Measurements from ENCODE around the gene POLQ.

Gene POLQ

GRCh38 chr3:121531269-121531668 is 14.5 kb downstream of the POLQ start:
- Mint-ChIP-seq H3K27me3 (no peaks in the 10 kb centered on the region), H3K4me3 (no peak overlapping the region), H3K4me1 (ENCODE audit: low read depth) (no peaks in the 10 kb centered on the region), H3K27ac (no peak overlapping the region), H3K9me3 (no peaks in the 10 kb centered on the region), H3K36me3 (ENCODE audit: low read depth) (peaks cover 69% of the 10 kb centered on the region)

- Mint-ChIP-seq H3K9me3 (no peaks in the 10 kb centered on the region), H3K36me3 (ENCODE audit: low read depth) (peaks cover 65% of the 10 kb centered on the region), H3K27ac (no peak overlapping the region), H3K27me3 (no peaks in the 10 kb centered on the region), H3K4me3 (no peak overlapping the region), H3K4me1 (ENCODE audit: low read depth) (no peaks in the 10 kb centered on the region)
Observed at GRCh38 chr3:121529308-121529707, 16.5 kb downstream of the POLQ start.

GRCh38 chr3:121520510-121520909 is 25.3 kb downstream of the POLQ start:
- no peaks in the 10 kb centered on the region for H3K4me1 Mint-ChIP-seq (ENCODE audit: low read depth)
- peaks cover 16% of the 10 kb centered on the region for H3K9me3 Mint-ChIP-seq
- peaks cover 79% of the 10 kb centered on the region for H3K36me3 Mint-ChIP-seq (ENCODE audit: low read depth)
- H3K27me3 Mint-ChIP-seq = no peaks in the 10 kb centered on the region
- no peak overlapping the region for H3K4me3 Mint-ChIP-seq
- no peak overlapping the region for H3K27ac Mint-ChIP-seq

- no peaks in the 10 kb centered on the region for H3K4me1 Mint-ChIP-seq (ENCODE audit: low read depth)
- H3K9me3 Mint-ChIP-seq = peaks cover 21% of the 10 kb centered on the region
- H3K27me3 Mint-ChIP-seq = no peaks in the 10 kb centered on the region
- peaks cover 83% of the 10 kb centered on the region for H3K36me3 Mint-ChIP-seq (ENCODE audit: low read depth)
- H3K4me3 Mint-ChIP-seq = no peak overlapping the region
- H3K27ac Mint-ChIP-seq = no peak overlapping the region
Observed at GRCh38 chr3:121517953-121518655, 27.7 kb downstream of the POLQ start.

- H3K27me3 Mint-ChIP-seq = no peaks in the 10 kb centered on the region
- H3K36me3 Mint-ChIP-seq (ENCODE audit: low read depth) = peaks cover 75% of the 10 kb centered on the region
- no peaks in the 10 kb centered on the region for H3K4me1 Mint-ChIP-seq (ENCODE audit: low read depth)
- no peak overlapping the region for H3K4me3 Mint-ChIP-seq
- H3K27ac Mint-ChIP-seq = no peak overlapping the region
- peaks cover 21% of the 10 kb centered on the region for H3K9me3 Mint-ChIP-seq
Observed at GRCh38 chr3:121515862-121516261, 29.9 kb downstream of the POLQ start.

DNA sequence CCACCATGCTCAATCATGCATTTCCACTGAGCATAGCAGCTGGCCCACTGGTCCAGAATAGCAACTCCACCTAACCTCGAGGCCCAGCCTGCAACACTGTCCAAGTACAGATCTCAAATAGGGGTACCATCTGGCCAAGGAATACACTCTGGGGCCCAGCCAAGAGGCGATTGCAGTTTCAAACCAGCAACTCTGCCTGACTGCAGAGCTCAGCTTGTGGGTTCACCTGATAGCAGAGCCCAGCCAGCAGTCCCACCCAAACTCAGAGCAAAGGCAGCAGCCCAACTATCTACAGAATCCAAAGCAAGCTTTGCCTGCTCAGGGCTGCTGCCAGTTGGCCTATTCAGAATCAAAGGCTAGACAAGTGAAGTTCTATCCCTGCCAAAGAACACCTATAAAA is 30.5 kb downstream of the POLQ start:
- no peaks in the 10 kb centered on the region for H3K27me3 Mint-ChIP-seq
- H3K4me1 Mint-ChIP-seq (ENCODE audit: low read depth) = no peaks in the 10 kb centered on the region
- peaks cover 74% of the 10 kb centered on the region for H3K36me3 Mint-ChIP-seq (ENCODE audit: low read depth)
- H3K4me3 Mint-ChIP-seq = no peak overlapping the region
- H3K27ac Mint-ChIP-seq = no peak overlapping the region
- peaks cover 21% of the 10 kb centered on the region for H3K9me3 Mint-ChIP-seq

DNA sequence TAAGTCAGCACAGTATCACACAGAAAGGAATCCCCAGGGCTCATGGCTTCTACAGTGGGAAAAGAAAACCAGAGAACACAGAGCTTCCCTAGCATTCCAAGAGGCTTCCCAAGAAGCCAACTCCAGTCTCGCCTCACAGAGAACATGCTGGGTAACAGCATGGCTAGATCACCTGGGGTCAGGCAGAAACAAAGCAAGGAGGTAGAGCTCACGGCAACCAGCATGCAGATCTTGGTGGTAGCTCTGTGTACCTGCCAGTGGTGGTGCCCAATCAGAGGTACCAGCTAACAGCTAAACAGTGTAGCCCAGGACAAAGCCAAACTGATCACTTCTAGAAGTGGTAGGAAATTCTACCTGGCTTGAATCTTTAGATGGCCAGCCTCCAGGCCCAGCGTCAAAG is 31.3 kb downstream of the POLQ start:
- H3K9me3 Mint-ChIP-seq = peaks cover 21% of the 10 kb centered on the region
- peaks cover 73% of the 10 kb centered on the region for H3K36me3 Mint-ChIP-seq (ENCODE audit: low read depth)

DNA sequence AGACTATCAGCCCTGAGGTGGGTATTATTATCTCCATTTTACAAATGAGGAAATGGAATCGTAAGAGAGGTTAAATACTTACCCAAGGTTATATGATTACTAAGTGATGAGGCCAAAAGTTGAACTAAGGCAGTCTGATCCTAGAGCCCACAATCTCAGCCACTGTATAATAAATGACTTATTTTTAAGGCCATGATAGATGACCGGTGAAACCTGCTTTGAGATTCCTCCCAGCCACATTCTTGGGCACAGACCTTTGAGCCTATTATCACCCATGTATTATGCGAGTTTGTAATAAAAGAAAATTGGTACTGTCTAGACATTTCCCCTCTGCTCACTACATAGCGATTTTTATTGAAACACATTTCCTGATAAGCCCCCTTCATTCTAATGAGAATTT is 37.4 kb downstream of the POLQ start:
- Mint-ChIP-seq H3K36me3 (ENCODE audit: low read depth) (peaks cover 76% of the 10 kb centered on the region), H3K4me3 (no peak overlapping the region), H3K9me3 (no peaks in the 10 kb centered on the region), H3K27ac (no peak overlapping the region), H3K27me3 (no peaks in the 10 kb centered on the region), H3K4me1 (ENCODE audit: low read depth) (no peaks in the 10 kb centered on the region)

More for the DNA sequence above, 31.3 kb downstream of the POLQ start:
- no peaks in the 10 kb centered on the region for H3K27me3 Mint-ChIP-seq
- H3K4me1 Mint-ChIP-seq (ENCODE audit: low read depth) = no peaks in the 10 kb centered on the region
- H3K4me3 Mint-ChIP-seq = no peak overlapping the region
- H3K27ac Mint-ChIP-seq = no peak overlapping the region

DNA sequence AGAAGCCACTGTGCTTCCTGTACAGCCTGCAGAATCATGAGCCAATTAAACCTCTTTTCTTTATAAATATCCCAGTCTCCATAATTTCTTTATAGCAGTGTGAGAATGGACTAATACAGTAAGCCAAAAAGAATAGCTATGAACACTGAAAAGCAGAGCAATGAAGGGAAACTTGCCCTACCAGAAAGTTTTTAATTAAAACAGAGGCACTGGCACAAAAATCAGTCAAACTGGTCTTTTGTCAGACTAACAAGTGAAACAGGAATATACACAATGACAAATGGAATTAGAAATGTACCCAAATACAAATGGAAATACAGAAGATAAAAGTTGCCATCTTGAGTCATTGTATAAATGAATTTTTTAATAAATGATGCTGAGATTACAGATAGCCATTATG is 40.5 kb downstream of the POLQ start:
- Mint-ChIP-seq H3K36me3 (ENCODE audit: low read depth) (peaks cover 76% of the 10 kb centered on the region), H3K27me3 (no peaks in the 10 kb centered on the region), H3K9me3 (no peaks in the 10 kb centered on the region), H3K27ac (no peak overlapping the region), H3K4me1 (ENCODE audit: low read depth) (no peaks in the 10 kb centered on the region), H3K4me3 (no peak overlapping the region)

GRCh38 chr3:121504618-121505017 is 41.2 kb downstream of the POLQ start:
- peaks cover 72% of the 10 kb centered on the region for H3K36me3 Mint-ChIP-seq (ENCODE audit: low read depth)
- no peak overlapping the region for H3K27ac Mint-ChIP-seq
- H3K4me1 Mint-ChIP-seq (ENCODE audit: low read depth) = no peaks in the 10 kb centered on the region
- no peaks in the 10 kb centered on the region for H3K27me3 Mint-ChIP-seq
- no peaks in the 10 kb centered on the region for H3K9me3 Mint-ChIP-seq
- no peak overlapping the region for H3K4me3 Mint-ChIP-seq

- H3K4me3 Mint-ChIP-seq = no peak overlapping the region
- H3K36me3 Mint-ChIP-seq (ENCODE audit: low read depth) = peaks cover 55% of the 10 kb centered on the region
- no peak overlapping the region for H3K27ac Mint-ChIP-seq
- no peaks in the 10 kb centered on the region for H3K27me3 Mint-ChIP-seq
- H3K9me3 Mint-ChIP-seq = no peaks in the 10 kb centered on the region
- no peaks in the 10 kb centered on the region for H3K4me1 Mint-ChIP-seq (ENCODE audit: low read depth)
Observed at GRCh38 chr3:121496786-121497185, 49.0 kb downstream of the POLQ start.

DNA sequence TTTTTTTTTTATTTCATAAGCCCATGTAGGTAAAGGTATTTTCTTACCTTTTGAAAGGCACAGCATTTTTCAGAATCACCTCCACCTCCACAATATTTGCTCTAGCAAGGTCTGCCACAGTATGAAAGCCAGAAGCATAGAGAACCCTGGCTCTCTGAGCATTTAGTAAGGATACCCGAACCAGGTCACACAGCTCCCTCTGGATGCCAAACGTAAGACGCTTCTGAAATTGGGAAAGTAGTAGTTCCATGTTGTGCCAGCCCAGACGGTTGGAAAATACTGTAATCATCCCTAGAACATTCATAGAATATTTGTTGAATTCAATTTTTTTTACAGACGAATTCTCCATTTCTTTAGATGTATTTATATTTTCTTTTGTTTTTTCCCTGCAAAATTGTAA is 52.4 kb downstream of the POLQ start:
- H3K4me1 Mint-ChIP-seq (ENCODE audit: low read depth) = no peaks in the 10 kb centered on the region
- H3K27ac Mint-ChIP-seq = no peak overlapping the region
- no peak overlapping the region for H3K4me3 Mint-ChIP-seq
- H3K36me3 Mint-ChIP-seq (ENCODE audit: low read depth) = peaks cover 65% of the 10 kb centered on the region
- no peaks in the 10 kb centered on the region for H3K9me3 Mint-ChIP-seq
- no peaks in the 10 kb centered on the region for H3K27me3 Mint-ChIP-seq

DNA sequence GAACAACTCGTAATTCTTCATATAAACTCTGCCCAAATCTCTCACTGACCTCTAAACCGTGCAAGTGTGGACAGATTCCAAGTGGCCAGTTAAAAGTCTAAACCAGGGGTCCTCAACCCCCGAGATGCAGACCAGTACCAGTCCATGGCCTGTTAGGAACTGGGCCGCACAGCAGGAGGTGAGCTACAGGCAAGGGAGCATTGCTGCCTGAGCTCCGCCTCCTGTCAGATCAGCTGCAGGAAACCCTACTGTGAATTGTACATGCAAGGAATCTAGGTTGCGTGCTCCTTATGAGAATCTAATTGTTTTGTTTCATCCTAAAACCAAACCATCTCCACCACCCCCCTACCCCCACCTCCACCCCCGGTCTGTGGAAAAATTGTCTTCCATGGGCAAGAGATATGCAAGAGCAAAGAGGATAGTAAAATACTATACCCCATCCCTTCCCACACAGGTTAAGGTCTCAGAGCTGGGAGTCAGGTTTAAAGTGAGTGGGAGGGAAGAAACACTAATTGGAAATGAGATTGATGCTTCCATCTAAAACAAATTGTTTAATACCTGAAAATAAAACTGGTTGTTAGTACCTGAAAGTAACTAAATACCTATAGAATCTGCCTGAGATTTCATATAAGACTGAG is 54.0 kb downstream of the POLQ start:
- no peak overlapping the region for H3K4me3 Mint-ChIP-seq
- H3K4me1 Mint-ChIP-seq (ENCODE audit: low read depth) = no peaks in the 10 kb centered on the region
- H3K27ac Mint-ChIP-seq = no peak overlapping the region
- H3K27me3 Mint-ChIP-seq = no peaks in the 10 kb centered on the region
- peaks cover 70% of the 10 kb centered on the region for H3K36me3 Mint-ChIP-seq (ENCODE audit: low read depth)
- H3K9me3 Mint-ChIP-seq = no peaks in the 10 kb centered on the region

GRCh38 chr3:121490161-121490560 is 55.6 kb downstream of the POLQ start:
- Mint-ChIP-seq H3K27ac (no peak overlapping the region), H3K36me3 (ENCODE audit: low read depth) (peaks cover 54% of the 10 kb centered on the region), H3K4me3 (no peak overlapping the region), H3K27me3 (no peaks in the 10 kb centered on the region), H3K4me1 (ENCODE audit: low read depth) (no peaks in the 10 kb centered on the region), H3K9me3 (no peaks in the 10 kb centered on the region)

DNA sequence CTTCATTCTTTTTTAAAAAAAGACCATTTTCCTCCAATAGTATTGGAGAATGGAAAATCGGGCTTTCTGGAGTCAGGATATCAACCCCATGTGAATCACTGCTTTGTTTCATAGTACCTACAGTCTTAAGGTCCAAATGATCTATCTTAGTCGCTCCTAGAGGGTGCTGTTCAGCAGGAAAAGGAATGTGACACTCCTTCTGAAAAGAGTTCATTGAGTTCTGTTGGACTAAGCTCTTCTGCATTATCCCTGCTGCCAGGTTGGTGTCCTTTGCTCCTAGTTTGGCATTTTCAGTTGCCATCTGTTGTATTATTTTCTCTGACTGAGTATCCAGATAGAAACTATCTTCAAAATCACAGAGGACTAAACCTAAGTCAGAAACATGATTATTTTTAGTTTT is 57.2 kb downstream of the POLQ start:
- H3K4me3 Mint-ChIP-seq = no peak overlapping the region
- no peaks in the 10 kb centered on the region for H3K9me3 Mint-ChIP-seq
- no peaks in the 10 kb centered on the region for H3K27me3 Mint-ChIP-seq
- no peak overlapping the region for H3K27ac Mint-ChIP-seq
- no peaks in the 10 kb centered on the region for H3K4me1 Mint-ChIP-seq (ENCODE audit: low read depth)
- H3K36me3 Mint-ChIP-seq (ENCODE audit: low read depth) = peaks cover 53% of the 10 kb centered on the region

DNA sequence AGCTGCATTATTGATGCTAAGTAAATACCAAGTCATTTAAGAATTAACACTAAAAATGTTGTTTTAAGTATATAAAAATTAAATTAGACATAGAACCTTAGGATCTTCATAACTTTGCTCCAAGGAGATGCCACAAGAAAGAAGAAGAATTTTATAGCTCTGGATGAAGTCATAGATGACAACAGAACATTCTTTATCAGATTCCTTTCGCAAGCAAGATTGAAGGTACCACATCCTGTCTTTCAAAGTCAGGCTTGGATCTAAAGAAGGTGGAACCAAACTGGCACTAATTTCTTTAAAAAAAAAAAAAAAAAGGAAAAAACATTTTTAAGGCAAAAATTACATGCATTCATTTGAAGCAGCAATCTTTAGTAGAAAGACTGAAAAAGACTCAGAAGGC is 62.5 kb downstream of the POLQ start:
- H3K27ac Mint-ChIP-seq = no peak overlapping the region

More for the DNA sequence above, 62.5 kb downstream of the POLQ start:
- H3K27me3 Mint-ChIP-seq = no peaks in the 10 kb centered on the region
- H3K36me3 Mint-ChIP-seq (ENCODE audit: low read depth) = peaks cover 49% of the 10 kb centered on the region
- no peaks in the 10 kb centered on the region for H3K4me1 Mint-ChIP-seq (ENCODE audit: low read depth)
- H3K4me3 Mint-ChIP-seq = no peak overlapping the region
- H3K9me3 Mint-ChIP-seq = no peaks in the 10 kb centered on the region

Measured in stimulated activated naive CD8-positive, alpha-beta T cell treated with anti-CD3 and anti-CD28 coated beads, Interleukin-15, Interleukin-2, amounts not matched to agents 100 ng/mL and 50 ng/mL, for 24 hours (primary cell).